T-helper 1 cell treated with Interleukin-12 subunit alpha and Interleukin-12 subunit beta and Interleukin-4 antibody, amounts not matched to agents 30 μg/mL and 1 μg/mL, for 36 hours (primary cell): ENCODE measurements around the gene FAM53C.
"Not testable (repeated sequence)": the region's sequence is repeated elsewhere in the genome, so short reads cannot be mapped to it uniquely, and the experiment has no call there.

Experiments used
- H3K27ac Mint-ChIP-seq: one replicate; pipeline ENCODE4 v1.8.0; 2021; ENCODE audit warnings: mild to moderate bottlenecking, mixed read lengths
- H3K27me3 Mint-ChIP-seq: one replicate; pipeline ENCODE4 v1.8.0; 2021; ENCODE audit warnings: low read depth, mixed read lengths
- H3K36me3 Mint-ChIP-seq: one replicate; pipeline ENCODE4 v1.8.0; 2021; ENCODE audit warnings: low read depth, mixed read lengths
- H3K4me1 Mint-ChIP-seq: one replicate; pipeline ENCODE4 v1.8.0; 2021; ENCODE audit warnings: low read depth, mixed read lengths
- H3K4me3 Mint-ChIP-seq: one replicate; pipeline ENCODE4 v1.8.0; 2021; ENCODE audit warnings: mild to moderate bottlenecking, moderate library complexity, mixed read lengths
- H3K9me3 Mint-ChIP-seq: one replicate; pipeline ENCODE4 v1.8.0; 2021; ENCODE audit warnings: mixed read lengths

FAM53C gene

GRCh38 chr5:138360941-138361452 lies 22.9 kb downstream of the FAM53C start:
- Mint-ChIP-seq H3K27me3 (no peaks in the 10 kb centered on the region), H3K4me3 (no peak overlapping the region), H3K27ac (peak overlapping the region; percentile 34), H3K4me1 (peaks cover 10% of the 10 kb centered on the region), H3K36me3 (no peaks in the 10 kb centered on the region), H3K9me3 (no peaks in the 10 kb centered on the region)

- Mint-ChIP-seq H3K27me3 (no peaks in the 10 kb centered on the region), H3K27ac (no peak overlapping the region), H3K4me3 (no peak overlapping the region), H3K36me3 (no peaks in the 10 kb centered on the region), H3K4me1 (peaks cover 20% of the 10 kb centered on the region), H3K9me3 (no peaks in the 10 kb centered on the region)
These were observed 26.5 kb downstream of the FAM53C start for GRCh38 chr5:138364576-138364975.

- Mint-ChIP-seq H3K36me3 (no peaks in the 10 kb centered on the region), H3K4me3 (no peak overlapping the region), H3K4me1 (peaks cover 15% of the 10 kb centered on the region), H3K9me3 (no peaks in the 10 kb centered on the region), H3K27me3 (no peaks in the 10 kb centered on the region), H3K27ac (no peak overlapping the region)
These were observed 28.7 kb downstream of the FAM53C start for GRCh38 chr5:138366632-138367382.

GRCh38 chr5:138369261-138369660 lies 31.2 kb downstream of the FAM53C start:
- Mint-ChIP-seq H3K4me1 (peaks cover 21% of the 10 kb centered on the region), H3K9me3 (no peaks in the 10 kb centered on the region), H3K36me3 (peaks cover 4% of the 10 kb centered on the region), H3K4me3 (no peak overlapping the region), H3K27ac (no peak overlapping the region), H3K27me3 (no peaks in the 10 kb centered on the region)

DNA sequence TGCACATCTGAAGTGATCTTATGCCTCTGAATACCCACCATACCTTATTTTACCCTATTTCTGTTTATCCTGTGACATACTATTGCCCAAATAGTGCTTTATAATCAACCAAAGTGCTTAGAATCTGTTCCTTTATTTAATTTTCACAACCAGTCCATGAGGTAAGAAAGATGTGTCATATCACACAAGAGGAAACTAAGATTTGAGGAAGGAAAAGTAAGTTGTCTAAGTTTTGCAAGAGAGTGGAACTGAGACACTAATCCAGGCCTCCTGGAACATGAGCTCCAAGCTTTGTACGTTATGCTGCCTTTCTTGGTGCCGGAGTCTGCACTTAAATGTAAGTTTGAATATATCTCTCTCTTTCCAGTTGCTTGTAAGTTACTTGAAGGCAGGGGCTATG lies 31.6 kb downstream of the FAM53C start:
- Mint-ChIP-seq H3K4me3 (no peak overlapping the region), H3K9me3 (no peaks in the 10 kb centered on the region), H3K36me3 (peaks cover 4% of the 10 kb centered on the region), H3K4me1 (peaks cover 21% of the 10 kb centered on the region), H3K27me3 (no peaks in the 10 kb centered on the region), H3K27ac (no peak overlapping the region)

GRCh38 chr5:138370537-138370936 lies 32.5 kb downstream of the FAM53C start:
- Mint-ChIP-seq H3K9me3 (no peaks in the 10 kb centered on the region), H3K4me3 (no peak overlapping the region), H3K4me1 (peaks cover 21% of the 10 kb centered on the region), H3K27ac (no peak overlapping the region), H3K27me3 (no peaks in the 10 kb centered on the region), H3K36me3 (peaks cover 4% of the 10 kb centered on the region)

DNA sequence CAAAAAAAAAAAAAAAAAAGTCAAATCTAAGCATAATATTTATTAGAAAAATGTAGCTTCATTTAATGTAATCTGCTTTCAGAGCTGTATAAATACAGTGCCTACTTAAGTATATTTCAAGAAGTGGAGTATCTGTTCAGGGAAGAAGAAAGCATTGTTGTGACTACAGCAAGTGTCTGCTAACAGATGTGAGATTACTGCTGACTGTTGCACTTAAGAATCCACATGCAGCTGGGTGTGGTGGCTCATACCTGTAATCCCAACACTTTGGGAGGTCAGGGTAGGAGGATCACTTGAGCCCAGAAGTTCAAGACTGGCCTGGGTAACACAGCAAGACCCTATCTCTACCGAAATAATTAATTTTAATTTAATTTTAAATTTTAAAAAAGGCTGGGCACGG lies 33.4 kb downstream of the FAM53C start:
- peaks cover 19% of the 10 kb centered on the region for H3K4me1 Mint-ChIP-seq

GRCh38 chr5:138372225-138372624 lies 34.2 kb downstream of the FAM53C start:
- Mint-ChIP-seq H3K4me3 (no peak overlapping the region), H3K9me3 (no peaks in the 10 kb centered on the region), H3K36me3 (peaks cover 8% of the 10 kb centered on the region), H3K27ac (no peak overlapping the region), H3K4me1 (peaks cover 15% of the 10 kb centered on the region), H3K27me3 (no peaks in the 10 kb centered on the region)

More for the DNA sequence above, 33.4 kb downstream of the FAM53C start:
- Mint-ChIP-seq H3K36me3 (peaks cover 4% of the 10 kb centered on the region), H3K27ac (no peak overlapping the region), H3K9me3 (no peaks in the 10 kb centered on the region), H3K4me3 (no peak overlapping the region), H3K27me3 (no peaks in the 10 kb centered on the region)

GRCh38 chr5:138372653-138373052 lies 34.6 kb downstream of the FAM53C start:
- H3K4me3 Mint-ChIP-seq, result no peak overlapping the region
- H3K27ac Mint-ChIP-seq, result no peak overlapping the region

DNA sequence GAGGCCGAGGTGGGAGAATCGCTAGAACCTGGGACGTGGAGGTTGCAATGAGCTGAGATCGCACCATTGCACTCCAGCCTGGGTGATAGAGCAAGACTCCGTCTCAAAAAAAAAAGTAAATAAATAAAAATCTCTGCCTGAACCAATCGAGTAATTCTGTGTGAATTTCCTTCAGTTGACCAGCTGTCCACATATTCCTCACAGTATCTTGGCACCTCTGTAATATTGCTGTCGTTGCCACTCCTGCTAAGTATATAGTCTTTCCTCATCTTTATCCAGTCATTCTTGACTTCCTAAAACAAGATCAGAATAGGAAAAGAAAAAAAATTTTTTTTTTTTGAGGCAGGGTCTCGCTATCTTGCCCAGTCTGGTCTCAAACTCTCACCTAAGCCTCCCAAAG lies 44.3 kb downstream of the FAM53C start:
- H3K27me3 Mint-ChIP-seq, result no peaks in the 10 kb centered on the region
- H3K4me3 Mint-ChIP-seq, result no peak overlapping the region
- H3K36me3 Mint-ChIP-seq, result peaks cover 36% of the 10 kb centered on the region
- no peaks in the 10 kb centered on the region for H3K4me1 Mint-ChIP-seq
- H3K9me3 Mint-ChIP-seq, result no peaks in the 10 kb centered on the region
- H3K27ac Mint-ChIP-seq, result no peak overlapping the region

More at GRCh38 chr5:138372653-138373052, 34.6 kb downstream of the FAM53C start:
- H3K36me3 Mint-ChIP-seq, result peaks cover 12% of the 10 kb centered on the region
- H3K27me3 Mint-ChIP-seq, result no peaks in the 10 kb centered on the region
- H3K9me3 Mint-ChIP-seq, result no peaks in the 10 kb centered on the region
- peaks cover 15% of the 10 kb centered on the region for H3K4me1 Mint-ChIP-seq

- no peaks in the 10 kb centered on the region for H3K27me3 Mint-ChIP-seq
- H3K9me3 Mint-ChIP-seq, result no peaks in the 10 kb centered on the region
- no peaks in the 10 kb centered on the region for H3K4me1 Mint-ChIP-seq
- no peak overlapping the region for H3K4me3 Mint-ChIP-seq
- H3K27ac Mint-ChIP-seq, result no peak overlapping the region
- peaks cover 31% of the 10 kb centered on the region for H3K36me3 Mint-ChIP-seq
These were observed 47.6 kb downstream of the FAM53C start for GRCh38 chr5:138385660-138386059.

DNA sequence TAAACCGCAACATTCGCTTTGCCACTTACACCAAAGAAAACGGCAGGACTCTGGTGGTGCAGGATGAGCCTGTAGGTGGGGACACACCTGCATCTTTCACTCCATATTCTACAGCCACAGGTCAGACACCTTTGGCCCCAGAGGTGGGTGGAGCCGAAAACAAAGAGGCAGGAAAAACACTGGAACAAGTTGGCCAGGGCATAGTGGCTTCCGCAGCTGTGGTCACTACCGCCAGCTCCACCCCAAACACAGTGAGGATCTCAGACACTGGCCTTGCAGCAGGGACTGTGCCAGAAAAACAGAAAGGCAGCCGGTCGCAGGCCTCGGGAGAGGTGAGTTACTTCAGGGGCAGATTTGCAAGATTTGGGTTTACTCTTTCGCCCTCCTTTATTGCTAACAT lies 48.2 kb downstream of the FAM53C start:
- Mint-ChIP-seq H3K36me3 (peaks cover 33% of the 10 kb centered on the region), H3K27ac (no peak overlapping the region), H3K4me3 (no peak overlapping the region), H3K4me1 (no peaks in the 10 kb centered on the region), H3K27me3 (no peaks in the 10 kb centered on the region), H3K9me3 (no peaks in the 10 kb centered on the region)

DNA sequence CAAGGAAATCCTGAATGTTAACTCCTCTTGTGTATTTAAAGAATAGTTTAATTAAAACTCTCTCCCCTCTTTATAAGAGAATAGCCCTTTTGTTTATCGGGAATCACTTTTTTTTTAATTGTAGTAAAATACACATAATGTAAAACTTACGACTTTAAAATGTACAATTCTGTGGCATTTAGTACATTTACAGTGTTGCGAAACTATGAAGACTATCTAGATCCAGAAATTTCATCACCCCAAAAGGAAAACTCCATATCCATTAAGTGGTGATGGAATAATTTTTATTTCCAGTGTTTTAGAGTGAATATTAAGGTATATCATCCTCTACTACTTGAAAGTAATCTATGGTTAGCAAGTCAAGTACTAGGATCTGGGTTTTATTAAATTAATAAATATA lies 51.3 kb downstream of the FAM53C start:
- peaks cover 36% of the 10 kb centered on the region for H3K36me3 Mint-ChIP-seq
- no peaks in the 10 kb centered on the region for H3K9me3 Mint-ChIP-seq
- H3K4me3 Mint-ChIP-seq, result no peak overlapping the region
- no peaks in the 10 kb centered on the region for H3K27me3 Mint-ChIP-seq
- no peak overlapping the region for H3K27ac Mint-ChIP-seq
- no peaks in the 10 kb centered on the region for H3K4me1 Mint-ChIP-seq

DNA sequence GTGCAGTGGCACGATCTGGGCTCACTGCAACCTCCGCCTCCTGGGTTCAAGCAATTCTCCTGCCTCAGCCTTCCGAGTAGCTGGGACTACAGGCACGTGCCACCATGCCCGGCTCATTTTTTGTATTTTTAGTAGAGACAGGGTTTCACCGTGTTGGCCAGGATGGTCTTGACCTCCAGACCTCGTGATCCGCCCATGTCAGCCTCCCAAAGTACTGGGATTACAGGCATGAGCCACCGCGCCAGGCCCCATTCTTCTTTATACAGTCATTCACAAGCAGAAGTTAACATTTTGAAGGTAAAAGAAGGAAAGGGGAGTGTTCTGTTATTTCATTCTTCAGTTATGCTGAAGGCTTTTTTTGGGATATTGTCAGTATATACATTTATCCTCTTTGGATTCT lies 51.8 kb downstream of the FAM53C start:
- not testable (repeated sequence) for H3K27ac Mint-ChIP-seq, H3K9me3 Mint-ChIP-seq, H3K4me3 Mint-ChIP-seq, H3K27me3 Mint-ChIP-seq, H3K4me1 Mint-ChIP-seq
- peaks cover 42% of the 10 kb centered on the region for H3K36me3 Mint-ChIP-seq

- no peaks in the 10 kb centered on the region for H3K4me1 Mint-ChIP-seq
- H3K27me3 Mint-ChIP-seq, result no peaks in the 10 kb centered on the region
- H3K9me3 Mint-ChIP-seq, result no peaks in the 10 kb centered on the region
- H3K27ac Mint-ChIP-seq, result no peak overlapping the region
- no peak overlapping the region for H3K4me3 Mint-ChIP-seq
- H3K36me3 Mint-ChIP-seq, result peaks cover 35% of the 10 kb centered on the region
These were observed 53.9 kb downstream of the FAM53C start for GRCh38 chr5:138391859-138392386.
